GM12878 (cell line): ENCODE data around the gene CSTB.

ENCODE experiments used
- CHD2 ChIP-seq: IDR thresholded peaks from 2 replicates; pipeline ENCODE4 v1.6.1; 2011; ENCODE audit warnings: low read depth, low read length, improper control_type of control experiment, borderline replicate concordance
- EP300 ChIP-seq, 2 experiments: fragments of 150-350 bp in 1 of 2; IDR thresholded peaks; 2 replicates each; pipeline ENCODE4 v1.6.1; 2011 to 2012; ENCODE audit warnings: low read depth in 2 of 2, low read length in 2 of 2, borderline replicate concordance in 1 of 2, improper control_type of control experiment in 1 of 2, inconsistent platforms in 1 of 2; ENCODE audit not compliant: control insufficient read depth in 1 of 2
- GABPA ChIP-seq: IDR thresholded peaks from 2 replicates; pipeline ENCODE4 v1.6.1; 2014; ENCODE audit warnings: antibody characterized with exemption, low read depth, mild to moderate bottlenecking, inconsistent platforms
- HDGF ChIP-seq: fragments of 450-650 bp; IDR thresholded peaks from 2 replicates; pipeline ENCODE4 v1.6.1; 2016; ENCODE audit warnings: antibody characterized with exemption
- POLR2A ChIP-seq: IDR thresholded peaks from 2 replicates; pipeline ENCODE4 v1.6.1; 2011; ENCODE audit warnings: low read depth, mild to moderate bottlenecking, low read length
- POLR2AphosphoS5 ChIP-seq: IDR thresholded peaks from 2 replicates; pipeline ENCODE4 v1.6.1; 2011; ENCODE audit warnings: mild to moderate bottlenecking, low read length, inconsistent platforms
- TAF1 ChIP-seq: IDR thresholded peaks from 2 replicates; pipeline ENCODE4 v1.6.1; 2011; ENCODE audit warnings: mild to moderate bottlenecking, low read depth, low read length, borderline replicate concordance
- TF ChIP-seq, protein P1 (sequence below): IDR thresholded peaks from 2 replicates; pipeline ENCODE4 v1.6.1; 2011; ENCODE audit warnings: low read depth, mild to moderate bottlenecking, low read length, moderate library complexity, borderline replicate concordance; ENCODE audit errors: extremely low read depth
- TF ChIP-seq, protein P2 (sequence below), 3 experiments: IDR thresholded peaks in 2 of 3; conservative IDR thresholded peaks in 1 of 3; 2 replicates each; pipeline ENCODE4 v1.5.1; 2011; ENCODE audit warnings: low read depth in 3 of 3, low read length in 3 of 3, mild to moderate bottlenecking in 3 of 3, control low read depth in 2 of 3, moderate library complexity in 2 of 3, inconsistent platforms in 1 of 3, mixed read lengths in 1 of 3; ENCODE audit not compliant: control insufficient read depth in 2 of 3, insufficient read depth in 1 of 3; ENCODE audit errors: extremely low read depth in 1 of 3

DNA sequence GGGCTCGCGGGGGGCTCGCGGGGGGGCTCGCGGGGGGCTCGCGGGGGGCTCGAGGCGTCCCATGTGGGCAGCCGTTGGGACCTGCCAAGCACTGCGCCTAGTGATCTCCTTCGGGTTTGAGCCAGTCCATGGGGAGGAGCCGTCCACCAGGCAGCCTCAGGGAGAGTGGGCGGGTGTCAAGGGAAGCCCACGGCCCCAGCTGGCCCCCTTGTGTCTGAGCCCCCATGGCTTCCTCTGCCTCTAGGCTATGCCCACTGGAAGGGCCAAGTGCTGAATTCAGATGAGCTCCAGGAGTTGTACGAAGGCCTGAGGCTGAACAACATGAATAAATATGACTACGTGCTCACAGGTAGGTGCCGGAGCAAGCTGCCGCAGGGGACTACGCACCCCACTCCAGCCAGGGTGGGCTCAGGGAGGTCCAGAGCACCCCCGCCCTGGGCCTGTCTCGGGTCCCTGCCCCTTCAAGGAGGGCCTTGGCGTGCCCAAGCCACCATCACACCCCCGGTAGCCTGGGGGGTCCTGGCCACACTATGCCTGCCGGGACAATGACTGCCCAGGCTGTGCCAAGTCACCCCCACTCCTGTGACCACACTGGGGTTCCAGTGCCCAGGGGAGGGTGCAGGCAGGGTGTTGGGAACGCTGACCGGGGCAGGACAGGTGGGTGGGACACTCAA lies 34.5 kb downstream of the CSTB start:
- TF ChIP-seq POLR2A, result no peak
- no peak for TF ChIP-seq GABPA
- no peak for TF ChIP-seq EP300 (IDR thresholded peaks at IDR 0.05; ENCODE audit: borderline replicate concordance in 1 of 2, control insufficient read depth in 1 of 2, low read depth in 2 of 2, low read length in 2 of 2)
- TF ChIP-seq, protein P1, sequence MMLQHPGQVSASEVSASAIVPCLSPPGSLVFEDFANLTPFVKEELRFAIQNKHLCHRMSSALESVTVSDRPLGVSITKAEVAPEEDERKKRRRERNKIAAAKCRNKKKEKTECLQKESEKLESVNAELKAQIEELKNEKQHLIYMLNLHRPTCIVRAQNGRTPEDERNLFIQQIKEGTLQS, result no peak
- no peak for TF ChIP-seq CHD2
- no peak for TF ChIP-seq POLR2AphosphoS5
- TF ChIP-seq TAF1, result no peak
- TF ChIP-seq, protein P2, sequence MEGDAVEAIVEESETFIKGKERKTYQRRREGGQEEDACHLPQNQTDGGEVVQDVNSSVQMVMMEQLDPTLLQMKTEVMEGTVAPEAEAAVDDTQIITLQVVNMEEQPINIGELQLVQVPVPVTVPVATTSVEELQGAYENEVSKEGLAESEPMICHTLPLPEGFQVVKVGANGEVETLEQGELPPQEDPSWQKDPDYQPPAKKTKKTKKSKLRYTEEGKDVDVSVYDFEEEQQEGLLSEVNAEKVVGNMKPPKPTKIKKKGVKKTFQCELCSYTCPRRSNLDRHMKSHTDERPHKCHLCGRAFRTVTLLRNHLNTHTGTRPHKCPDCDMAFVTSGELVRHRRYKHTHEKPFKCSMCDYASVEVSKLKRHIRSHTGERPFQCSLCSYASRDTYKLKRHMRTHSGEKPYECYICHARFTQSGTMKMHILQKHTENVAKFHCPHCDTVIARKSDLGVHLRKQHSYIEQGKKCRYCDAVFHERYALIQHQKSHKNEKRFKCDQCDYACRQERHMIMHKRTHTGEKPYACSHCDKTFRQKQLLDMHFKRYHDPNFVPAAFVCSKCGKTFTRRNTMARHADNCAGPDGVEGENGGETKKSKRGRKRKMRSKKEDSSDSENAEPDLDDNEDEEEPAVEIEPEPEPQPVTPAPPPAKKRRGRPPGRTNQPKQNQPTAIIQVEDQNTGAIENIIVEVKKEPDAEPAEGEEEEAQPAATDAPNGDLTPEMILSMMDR (IDR thresholded peaks at IDR 0.05 in 2 of 3, conservative IDR thresholded peaks at IDR 0.05 in 1 of 3; ENCODE audit: control insufficient read depth in 2 of 3, extremely low read depth in 1 of 3, insufficient read depth in 1 of 3, low read depth in 3 of 3, low read length in 3 of 3), result no peak
- no peak for TF ChIP-seq HDGF
